Stomach (tissue), 4 donors: ENCODE data around the gene CCDC32.

ENCODE experiments used
- EP300 ChIP-seq: sonication (generic); formaldehyde crosslinking; IDR thresholded peaks from one replicate; pipeline ENCODE4 v1.6.1; 2017; ENCODE audit warnings: antibody characterized with exemption
- POLR2A ChIP-seq, 4 donors: fragments of 450-650 bp; IDR thresholded peaks; one replicate each; pipeline ENCODE4 v1.6.1; 2016; ENCODE audit warnings: antibody characterized with exemption in 4 of 4, control low read depth in 2 of 4, mild to moderate bottlenecking in 1 of 4, moderate library complexity in 1 of 4
- POLR2AphosphoS5 ChIP-seq, 3 donors: sonication (generic); formaldehyde crosslinking; IDR thresholded peaks; one replicate each; pipeline ENCODE4 v1.6.1; 2016; ENCODE audit warnings: antibody characterized with exemption in 3 of 3
- TF ChIP-seq, protein P1 (sequence below), 7 experiments: fragments of 450-650 bp in 4 of 7; fragments of 200-600 bp in 3 of 7; sonication (generic) in 3 of 7; IDR thresholded peaks; one replicate each; pipeline ENCODE4 v1.5.1; 2016 to 2019; ENCODE audit warnings: antibody characterized with exemption in 7 of 7, control low read depth in 2 of 7, mild to moderate bottlenecking in 1 of 7

DNA sequence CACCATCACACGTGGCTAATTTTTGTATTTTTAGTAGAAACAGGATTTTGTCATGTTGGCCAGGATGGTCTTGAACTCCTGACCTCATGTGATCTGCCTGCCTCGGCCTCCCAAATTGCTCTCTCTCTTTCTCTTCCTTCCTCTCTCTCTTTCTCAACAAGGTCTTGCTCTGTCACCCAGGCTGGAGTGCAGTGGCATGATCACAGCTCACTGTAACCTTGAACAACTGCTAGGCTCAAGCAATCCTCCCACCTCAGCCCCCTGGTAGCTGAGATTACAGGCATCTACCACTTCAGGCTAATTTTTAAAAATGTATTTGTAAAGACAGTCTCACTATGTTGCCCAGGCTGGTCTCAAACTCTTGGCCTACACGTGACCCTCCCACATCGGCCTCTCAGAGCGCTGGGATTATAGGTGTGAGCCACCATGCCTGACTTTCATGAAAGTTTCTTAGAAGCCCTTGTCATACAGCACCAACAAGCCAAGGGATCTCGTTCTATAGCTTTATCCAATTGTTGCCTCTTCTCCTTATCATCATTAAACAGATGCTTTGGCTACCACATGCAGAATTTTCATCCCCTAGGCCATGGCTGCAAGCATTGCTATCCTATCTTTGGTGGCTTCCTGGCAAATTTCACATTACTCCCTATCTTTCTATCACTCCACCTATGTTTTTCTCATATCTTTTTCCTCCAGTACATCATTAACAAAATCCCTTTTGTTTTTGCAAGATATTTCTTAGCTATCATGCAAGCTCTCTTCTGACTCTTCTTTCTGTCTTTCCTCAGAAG, 5.7 kb downstream of the CCDC32 start:
- TF ChIP-seq, protein P1, sequence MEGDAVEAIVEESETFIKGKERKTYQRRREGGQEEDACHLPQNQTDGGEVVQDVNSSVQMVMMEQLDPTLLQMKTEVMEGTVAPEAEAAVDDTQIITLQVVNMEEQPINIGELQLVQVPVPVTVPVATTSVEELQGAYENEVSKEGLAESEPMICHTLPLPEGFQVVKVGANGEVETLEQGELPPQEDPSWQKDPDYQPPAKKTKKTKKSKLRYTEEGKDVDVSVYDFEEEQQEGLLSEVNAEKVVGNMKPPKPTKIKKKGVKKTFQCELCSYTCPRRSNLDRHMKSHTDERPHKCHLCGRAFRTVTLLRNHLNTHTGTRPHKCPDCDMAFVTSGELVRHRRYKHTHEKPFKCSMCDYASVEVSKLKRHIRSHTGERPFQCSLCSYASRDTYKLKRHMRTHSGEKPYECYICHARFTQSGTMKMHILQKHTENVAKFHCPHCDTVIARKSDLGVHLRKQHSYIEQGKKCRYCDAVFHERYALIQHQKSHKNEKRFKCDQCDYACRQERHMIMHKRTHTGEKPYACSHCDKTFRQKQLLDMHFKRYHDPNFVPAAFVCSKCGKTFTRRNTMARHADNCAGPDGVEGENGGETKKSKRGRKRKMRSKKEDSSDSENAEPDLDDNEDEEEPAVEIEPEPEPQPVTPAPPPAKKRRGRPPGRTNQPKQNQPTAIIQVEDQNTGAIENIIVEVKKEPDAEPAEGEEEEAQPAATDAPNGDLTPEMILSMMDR (IDR thresholded peaks at IDR 0.05), result no peak
- TF ChIP-seq POLR2A (IDR thresholded peaks at IDR 0.05), result no peak
- TF ChIP-seq POLR2AphosphoS5 (IDR thresholded peaks at IDR 0.05), result no peak
- no peak for TF ChIP-seq EP300
